GM18499 (cell line): ENCODE measurements around the gene CAPN9.
"Not testable (repeated sequence)": the region's sequence is repeated elsewhere in the genome, so short reads cannot be mapped to it uniquely, and the experiment has no call there.

ENCODE experiments used
- ATAC-seq: cut with Tn5 transposase; IDR thresholded peaks from one replicate; pipeline ENCODE4 v1.9.1; 2021; ENCODE audit warnings: moderate number of reproducible peaks; ENCODE audit not compliant: insufficient read depth, unreplicated experiment

CAPN9 gene

GRCh38 chr1:230839173-230839572 is 92.0 kb downstream of the CAPN9 start:
- ATAC-seq = no peak

GRCh38 chr1:230842801-230843200 is 95.6 kb downstream of the CAPN9 start:
- ATAC-seq = no peak

DNA sequence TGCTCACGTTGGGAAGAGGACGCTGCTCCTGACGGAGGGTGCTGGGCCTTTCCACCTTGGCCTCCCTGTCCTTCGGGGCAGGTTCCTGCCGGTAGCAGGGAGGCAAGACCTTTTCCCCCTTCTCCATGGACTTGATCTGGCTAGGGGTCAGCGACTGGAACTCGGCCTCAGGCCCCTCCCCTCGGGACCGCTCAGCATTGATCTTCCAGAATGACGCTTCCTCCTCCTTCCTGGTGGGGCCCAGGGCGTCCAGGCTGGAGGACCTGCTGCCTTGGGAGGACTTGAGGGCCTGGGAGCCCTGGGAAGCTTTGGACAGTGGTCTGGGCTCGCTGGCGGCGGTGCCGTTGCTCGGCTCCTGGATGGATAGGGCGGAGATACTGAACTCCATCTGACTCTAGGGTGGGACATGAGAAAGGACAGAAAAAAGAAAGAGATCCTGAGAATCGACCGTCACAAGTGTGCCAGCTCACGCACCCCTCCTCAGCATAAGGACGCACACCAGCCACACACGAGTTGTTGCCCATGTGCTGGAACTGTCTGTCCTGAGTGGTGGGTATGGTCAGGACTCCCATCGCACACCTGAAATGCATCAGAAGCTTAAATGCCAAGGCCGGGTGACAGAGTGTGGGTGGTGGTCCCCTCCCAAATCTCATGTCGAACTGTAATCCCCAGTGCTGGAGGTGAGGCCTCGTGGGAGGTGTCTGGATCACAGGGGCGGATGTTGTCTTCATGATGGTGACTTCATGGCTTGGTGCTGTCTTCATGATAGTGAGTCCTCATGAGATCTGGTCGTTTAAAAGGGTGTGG is 96.5 kb downstream of the CAPN9 start:
- ATAC-seq = no peak

DNA sequence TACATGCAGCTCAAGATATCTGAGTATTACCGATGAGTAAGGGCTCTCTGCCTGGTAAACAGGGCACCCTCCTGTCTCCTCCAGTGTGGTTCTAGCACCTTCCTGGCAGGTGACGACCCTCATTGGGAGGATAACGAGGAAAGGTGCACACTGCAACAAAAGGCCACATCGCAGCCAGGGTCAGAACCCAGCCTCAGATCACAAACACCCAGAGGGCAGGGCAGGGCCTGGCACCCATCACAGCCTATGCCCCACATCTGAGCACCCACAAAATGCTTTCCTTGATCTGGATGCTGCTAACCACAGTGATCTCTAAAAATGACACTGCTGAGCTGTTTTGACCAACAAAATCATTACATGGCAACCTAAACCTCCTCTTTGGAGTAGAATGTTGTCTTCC is 97.4 kb downstream of the CAPN9 start:
- no peak for ATAC-seq

- ATAC-seq = not testable (repeated sequence)
These were observed 98.0 kb downstream of the CAPN9 start for GRCh38 chr1:230845184-230845583.

- ATAC-seq = no peak
These were observed 101.0 kb downstream of the CAPN9 start for GRCh38 chr1:230848235-230848634.

GRCh38 chr1:230849451-230850224 is 102.5 kb downstream of the CAPN9 start:
- no peak for ATAC-seq

DNA sequence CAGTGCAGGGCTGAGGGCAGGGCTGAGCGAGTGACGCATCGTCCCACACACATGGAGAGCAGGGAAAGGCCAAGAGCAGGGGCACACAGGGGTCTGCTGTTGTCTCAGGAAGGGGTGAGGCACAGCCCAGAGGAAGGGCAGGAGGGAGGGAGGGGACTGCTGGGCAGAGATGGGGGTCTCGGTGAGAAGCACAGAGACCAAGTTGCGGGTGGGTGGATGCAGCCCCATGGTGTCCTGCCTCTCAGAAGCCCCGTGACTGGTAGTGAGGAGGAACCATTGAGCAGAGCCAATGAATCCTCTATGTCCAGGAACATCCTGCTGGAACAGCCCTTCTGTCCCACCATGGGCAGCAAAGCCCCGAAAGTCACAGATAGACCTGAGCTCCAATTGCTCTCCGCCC is 103.4 kb downstream of the CAPN9 start:
- no peak for ATAC-seq

GRCh38 chr1:230851291-230851691 is 104.1 kb downstream of the CAPN9 start:
- no peak for ATAC-seq
